Testis (tissue), 3 donors: ENCODE data around the gene OXSR1. TPM values are rescaled to one million over a fixed set of nuclear protein-coding genes. Genes with fewer than 3 reads are reported as not detected.

Experiments used
- DNase-seq: peaks from one replicate; pipeline ENCODE4 v3.0.0-alpha.2; 2019
- H3K27ac ChIP-seq, 2 donors: fragments of 200-600 bp; sonication (generic); one replicate each; pipeline ENCODE4 v1.5.1; 2019
- H3K27me3 ChIP-seq: fragments of 200-600 bp; sonication (generic); one replicate; pipeline ENCODE4 v1.5.1; 2019
- H3K36me3 ChIP-seq: fragments of 200-600 bp; sonication (generic); one replicate; pipeline ENCODE4 v1.5.1; 2017; ENCODE audit warnings: low read depth; ENCODE audit errors: missing control alignments
- H3K4me1 ChIP-seq: fragments of 200-600 bp; sonication (generic); one replicate; pipeline ENCODE4 v1.5.1; 2019
- H3K4me3 ChIP-seq, 2 donors: fragments of 200-600 bp; sonication (generic); one replicate each; pipeline ENCODE4 v1.5.1; 2017 to 2019
- H3K9me3 ChIP-seq: fragments of 200-600 bp; sonication (generic); one replicate; pipeline ENCODE4 v1.5.1; 2017
- CTCF ChIP-seq, 3 experiments: fragments of 450-650 bp in 2 of 3; fragments of 200-600 bp in 1 of 3; sonication (generic) in 1 of 3; IDR thresholded peaks; one replicate each; pipeline ENCODE4 v1.5.1; 2016 to 2019; ENCODE audit warnings: antibody characterized with exemption in 3 of 3, mild to moderate bottlenecking in 2 of 3, moderate library complexity in 1 of 3
- POLR2A ChIP-seq: fragments of 450-650 bp; IDR thresholded peaks from one replicate; pipeline ENCODE4 v1.6.1; 2017; ENCODE audit warnings: antibody characterized with exemption, mild to moderate bottlenecking, moderate library complexity
- WGBS, 2 donors: methylation state at CpG; one replicate each; pipeline ENCODE4 v1.1.5; 2018; 5-methylcytosine and 5-hydroxymethylcytosine counted together
- intact Hi-C: fragments of 100-400 bp; cut with DNase I; formaldehyde crosslinking; loops from one replicate; pipeline ENCODE4 v1.15.1; 2023; ENCODE audit warnings: low total_unique reads
- polyA plus RNA-seq: library from polyadenylated mRNA; stranded (reverse); fragments of 350-450 nt; fragmentation: Illumina TruSeq; extraction: RNeasy Lipid Tissue Mini Kit (QIAGEN cat#74804); gene quantifications from one replicate; pipeline ENCODE4 v1.2.3, GENCODE V29; 2014; ENCODE audit warnings: low read depth, low replicate concordance; ENCODE audit not compliant: insufficient read depth
- total RNA-seq, 2 donors: library from RNA; depleted of rRNA; stranded (reverse); fragments of >200 nt; gene quantifications; one replicate each; pipeline ENCODE4 v1.2.3, GENCODE V29; 2016

OXSR1 gene
- total and polyA plus RNA-seq, 3 donors from 2014 or later: 26.0 to 48.7 (median 39.7) TPM

GRCh38 chr3:38128303-38128655 is 37.1 kb upstream of the OXSR1 start:
- TF ChIP-seq POLR2A (no peak), CTCF (IDR thresholded peaks at IDR 0.05) (no peak)
- DNase-seq: no peak
- intact Hi-C loops: no loop called here
- WGBS, 2 donors: 92 to 100% methylated on average over 1 of the region's 1 CpG
- Histone ChIP-seq H3K27ac (no peak overlapping the region), H3K9me3 (no peaks in the 10 kb centered on the region), H3K4me1 (no peaks in the 10 kb centered on the region), H3K4me3 (no peak overlapping the region), H3K27me3 (no peaks in the 10 kb centered on the region), H3K36me3 (no peaks in the 10 kb centered on the region)

DNA sequence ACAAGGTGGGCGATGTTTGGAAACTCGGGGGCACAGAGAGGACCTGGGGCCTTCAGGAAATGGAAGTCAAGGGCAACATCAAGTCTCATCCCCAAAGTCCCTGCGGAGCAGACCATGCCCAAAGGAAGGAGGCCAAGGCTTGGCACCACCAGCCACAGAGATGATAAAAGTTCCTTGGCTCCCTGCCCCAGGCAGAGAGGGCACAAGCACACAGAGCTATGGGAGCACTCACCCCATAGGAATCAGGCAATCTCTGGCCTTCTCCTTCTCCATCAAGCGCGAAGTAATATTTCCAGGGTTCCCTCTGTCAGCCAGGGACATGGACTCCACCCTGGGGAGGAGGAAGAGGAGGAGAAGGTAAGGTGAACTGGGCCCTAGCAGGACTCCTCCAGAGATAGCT is 36.3 kb upstream of the OXSR1 start:
- no peaks in the 10 kb centered on the region for H3K27me3 ChIP-seq
- H3K4me3 ChIP-seq: no peak overlapping the region
- no peaks in the 10 kb centered on the region for H3K4me1 ChIP-seq
- H3K27ac ChIP-seq: no peak overlapping the region
- no peaks in the 10 kb centered on the region for H3K9me3 ChIP-seq
- no peak for DNase-seq
- intact Hi-C loops: no loop called here
- H3K36me3 ChIP-seq: no peaks in the 10 kb centered on the region
- WGBS, 2 donors: 89 to 93% methylated on average over 5 of the region's 5 CpGs
- TF ChIP-seq POLR2A (no peak), CTCF (IDR thresholded peaks at IDR 0.05) (no peak)

DNA sequence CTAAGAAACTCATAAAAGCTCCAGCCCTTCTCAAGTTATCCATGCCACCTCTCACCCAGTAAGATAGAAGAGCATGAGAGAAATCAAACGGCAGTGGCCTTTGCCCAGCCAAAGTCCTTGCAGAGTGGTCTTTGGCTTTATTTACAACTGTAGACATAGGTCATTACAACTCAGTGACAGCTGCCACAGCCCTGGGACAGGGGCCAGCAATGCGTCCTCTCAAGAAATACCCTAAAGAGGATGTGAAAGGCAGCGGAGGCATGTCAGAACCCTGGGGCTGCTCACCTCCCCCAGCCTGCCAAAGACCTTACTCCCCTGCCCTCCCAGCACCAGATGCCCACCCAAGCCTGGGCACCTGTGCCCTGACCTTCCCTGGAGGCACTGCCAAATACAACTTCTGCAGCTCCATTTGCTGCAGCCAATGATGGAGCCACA is 34.7 kb upstream of the OXSR1 start:
- Histone ChIP-seq H3K27me3 (no peaks in the 10 kb centered on the region), H3K9me3 (no peaks in the 10 kb centered on the region), H3K4me3 (no peak overlapping the region), H3K27ac (no peak overlapping the region), H3K36me3 (no peaks in the 10 kb centered on the region), H3K4me1 (peaks cover 5% of the 10 kb centered on the region)
- no peak for TF ChIP-seq POLR2A
- TF ChIP-seq CTCF (IDR thresholded peaks at IDR 0.05): no peak
- WGBS, 2 donors: 69 to 80% methylated on average over 2 to 3 of the region's 3 CpGs
- DNase-seq: no peak
- intact Hi-C loops: no loop called here

DNA sequence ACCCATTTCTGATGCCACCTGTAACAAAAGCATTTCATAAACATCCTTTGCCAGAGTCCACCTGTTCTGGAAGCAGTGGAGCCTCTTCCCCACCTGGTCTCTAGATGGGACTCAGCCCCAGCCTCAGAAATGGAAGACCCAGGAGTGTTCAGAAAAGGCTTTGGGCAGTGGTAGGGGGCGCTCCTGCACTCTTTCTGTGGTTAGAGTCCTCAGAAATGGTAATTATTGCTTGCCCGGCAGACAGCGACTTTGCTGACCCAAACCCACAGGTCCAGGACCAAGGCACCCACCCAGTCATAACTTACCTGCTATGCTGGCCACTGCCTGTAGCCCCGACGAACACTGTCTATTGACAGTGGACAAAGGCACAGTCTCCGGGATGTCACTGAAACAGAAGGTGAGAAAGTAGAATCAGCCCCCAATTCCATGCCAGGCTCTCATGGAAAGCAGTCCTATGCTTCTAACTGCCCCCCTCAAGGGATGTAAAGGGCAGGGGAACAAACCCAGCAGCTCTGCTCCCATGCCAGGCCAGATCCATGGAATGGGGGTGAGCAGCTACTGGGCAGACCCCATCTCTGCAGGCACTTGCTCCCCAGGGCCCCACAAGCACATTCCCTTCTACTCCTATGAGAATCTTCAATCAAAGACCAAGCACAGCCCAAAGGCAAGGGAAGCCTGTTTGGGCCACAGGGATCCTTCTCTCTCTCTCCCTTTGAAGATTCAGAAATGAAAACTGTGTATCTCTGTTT is 33.5 kb upstream of the OXSR1 start:
- DNase-seq: peak; percentile 32
- H3K4me1 ChIP-seq: peaks cover 10% of the 10 kb centered on the region
- H3K27ac ChIP-seq: no peak overlapping the region
- 72 to 100% methylated on average over 1 to 6 of the region's 6 CpGs for WGBS, 2 donors
- H3K36me3 ChIP-seq: no peaks in the 10 kb centered on the region
- no peaks in the 10 kb centered on the region for H3K9me3 ChIP-seq
- H3K27me3 ChIP-seq: no peaks in the 10 kb centered on the region
- intact Hi-C loops: no loop called here
- no peak overlapping the region for H3K4me3 ChIP-seq
- TF ChIP-seq CTCF (IDR thresholded peaks at IDR 0.05) (peak in 2 of 3 experiments; percentile 9 to 10), POLR2A (no peak)

- 94 to 95% methylated on average over 3 of the region's 3 CpGs for WGBS, 2 donors
- Histone ChIP-seq H3K4me1 (peaks cover 17% of the 10 kb centered on the region), H3K36me3 (no peaks in the 10 kb centered on the region), H3K27me3 (no peaks in the 10 kb centered on the region), H3K27ac (no peak overlapping the region), H3K9me3 (no peaks in the 10 kb centered on the region), H3K4me3 (no peak overlapping the region)
- intact Hi-C loops: no loop called here
- no peak for DNase-seq
- no peak for TF ChIP-seq POLR2A
- no peak for TF ChIP-seq CTCF (IDR thresholded peaks at IDR 0.05)
These were observed 32.2 kb upstream of the OXSR1 start for GRCh38 chr3:38133209-38133556.
